NT2/D1 (cell line): ENCODE data around the gene DIO2.

Source experiments
- SUZ12 ChIP-seq: IDR thresholded peaks from 2 replicates; pipeline ENCODE4 v1.6.1; 2011; ENCODE audit not compliant: insufficient read length, insufficient read depth; ENCODE audit errors: extremely low read depth
- YY1 ChIP-seq: IDR thresholded peaks from 2 replicates; pipeline ENCODE4 v1.6.1; 2011; ENCODE audit not compliant: insufficient read length, insufficient read depth

- TF ChIP-seq SUZ12 (no peak), YY1 (no peak)
These were observed 4.8 kb downstream of the DIO2 start for GRCh38 chr14:80206351-80207080.
